ENCODE data around the gene EFL1. TPM values are rescaled to one million over a fixed set of nuclear protein-coding genes. Genes with fewer than 3 reads are reported as not detected.
"Not testable (repeated sequence)": the region's sequence is repeated elsewhere in the genome, so short reads cannot be mapped to it uniquely, and the experiment has no call there.

Gene EFL1
- total and polyA plus RNA-seq, 2 experiments from 2014 or later = 15.4 to 46.4 TPM

GRCh38 chr15:82294061-82294690 is 31.6 kb upstream of the EFL1 start (continued):
- no peak for TF ChIP-seq ETS1 (IDR thresholded peaks at IDR 0.05)
- no peak for TF ChIP-seq NANOG (IDR thresholded peaks at IDR 0.05; ENCODE audit: borderline replicate concordance)
- TF ChIP-seq REST (IDR thresholded peaks at IDR 0.05; ENCODE audit: unreplicated experiment) = no peak
- no peak for TF ChIP-seq STAT1 (IDR thresholded peaks at IDR 0.05; ENCODE audit: unreplicated experiment)
- no peak for TF ChIP-seq POLR2AphosphoS5 (IDR thresholded peaks at IDR 0.05; ENCODE audit: low read depth)
- TF ChIP-seq ZNF114 (CRISPR knock-in tag; IDR thresholded peaks at IDR 0.05) = no peak
- no peak for TF ChIP-seq CREB1 (CRISPR knock-in tag; IDR thresholded peaks at IDR 0.05; ENCODE audit: low read depth)

- H3K9me2 ChIP-seq (ENCODE audit: insufficient read depth) = no peaks in the 10 kb centered on the region
- Mint-ChIP-seq H3K36me3 (ENCODE audit: low read depth) (no peaks in the 10 kb centered on the region), H3K9me3 (peaks cover 3% of the 10 kb centered on the region; the same call in 1 of the 3 replicates), H3K27ac (no peak overlapping the region; the same call in 1 of the 2 replicates), H3K4me1 (peaks cover 11% of the 10 kb centered on the region; the same call in 2 of the 3 replicates), H3K4me3 (no peak overlapping the region), H3K27me3 (ENCODE audit: insufficient read depth, low read depth, poor library complexity) (no peaks in the 10 kb centered on the region)
- H3K4me3 ChIP-seq = no peak overlapping the region
- TF ChIP-seq ZNF462 (CRISPR knock-in tag; IDR thresholded peaks at IDR 0.05) (no peak), EZH2 (IDR thresholded peaks at IDR 0.05; ENCODE audit: low read depth, unreplicated experiment) (no peak), POLR2AphosphoS5 (IDR thresholded peaks at IDR 0.05; ENCODE audit: low read depth) (no peak), NANOG (IDR thresholded peaks at IDR 0.05; ENCODE audit: borderline replicate concordance) (no peak)
- H3K36me3 ChIP-seq (ENCODE audit: insufficient read depth) = no peaks in the 10 kb centered on the region
- no peaks in the 10 kb centered on the region for H3K79me2 ChIP-seq (replicated peaks; ENCODE audit: insufficient read depth)
- H3K4me1 ChIP-seq (ENCODE audit: insufficient read depth) = no peaks in the 10 kb centered on the region
- no peaks in the 10 kb centered on the region for H4K20me1 ChIP-seq (replicated peaks; ENCODE audit: insufficient read depth)
- no peak overlapping the region for H2AFZ ChIP-seq
- H3F3A ChIP-seq (replicated peaks; ENCODE audit: low read depth) = no peaks in the 10 kb centered on the region
- H3K27me3 ChIP-seq (ENCODE audit: insufficient read depth) = no peaks in the 10 kb centered on the region
- H3K4me2 ChIP-seq = no peak overlapping the region
- no peak for DNase-seq (ENCODE audit: low spot score)
- no peak for ATAC-seq
- H3K27ac ChIP-seq (ENCODE audit: low read depth) = no peak overlapping the region
Measured at GRCh38 chr15:82292271-82292670, 29.7 kb upstream of the EFL1 start.

- H3K4me2 ChIP-seq; H3K27me3 ChIP-seq (ENCODE audit: insufficient read depth); H3K27me3 Mint-ChIP-seq (ENCODE audit: insufficient read depth, low read depth, poor library complexity); H3K4me1 ChIP-seq (ENCODE audit: insufficient read depth); H3K9me3 Mint-ChIP-seq; H2AFZ ChIP-seq; H3K79me2 ChIP-seq (replicated peaks; ENCODE audit: insufficient read depth); ATAC-seq; H3K27ac ChIP-seq (ENCODE audit: low read depth); H3F3A ChIP-seq (replicated peaks; ENCODE audit: low read depth); H4K20me1 ChIP-seq (replicated peaks; ENCODE audit: insufficient read depth); H3K27ac Mint-ChIP-seq; H3K4me3 Mint-ChIP-seq; H3K9me2 ChIP-seq (ENCODE audit: insufficient read depth); H3K4me3 ChIP-seq; DNase-seq (ENCODE audit: low spot score); H3K36me3 Mint-ChIP-seq (ENCODE audit: low read depth); H3K36me3 ChIP-seq (ENCODE audit: insufficient read depth); H3K4me1 Mint-ChIP-seq: not testable (repeated sequence)
Measured at GRCh38 chr15:82288202-82288601, 25.7 kb upstream of the EFL1 start.

All from GM23338 (cell line).